Panc1 (cell line): ENCODE results near the gene ROBO2. TPM values are rescaled to one million over a fixed set of nuclear protein-coding genes. Genes with fewer than 3 reads are reported as not detected.

Experiments used
- ATAC-seq: fragments of 200-7000 bp; cut with Tn5 transposase; 2 replicates; pipeline ENCODE4 v1.9.1; 2020; ENCODE audit warnings: mild to moderate bottlenecking, moderate library complexity
- BruUV-seq: library from RNA; stranded (reverse); fragments of 400-500 nt; replicated peaks from 2 replicates; lab custom pipeline; 2021; lab: Mats Ljungman, UMichigan
- CTCF ChIA-PET: fragments of 300-600 bp; sonication (Branson Sonifier 250); formaldehyde crosslinking; loops from one replicate; lab custom pipeline; 2022; ENCODE audit warnings: antibody characterized with exemption; lab: Charles Lee
- POLR2A ChIA-PET: fragments of 300-600 bp; sonication (Branson Sonifier 250); formaldehyde crosslinking; loops from one replicate; lab custom pipeline; 2022; ENCODE audit warnings: antibody characterized with exemption; lab: Charles Lee
- DNase-seq: peaks from one replicate; pipeline ENCODE4 v3.0.0-alpha.2; 2010; ENCODE audit warnings: low read depth, low spot score
- H3K27ac ChIP-seq: 2 replicates; pipeline ENCODE4 v1.5.1; 2011; ENCODE audit warnings: mild to moderate bottlenecking, low read length, inconsistent platforms
- H3K27me3 ChIP-seq: fragments of 200-500 bp; sonication (Bioruptor generic); 2 replicates; pipeline ENCODE4 v1.6.0; 2014; ENCODE audit warnings: low read length, inconsistent platforms; ENCODE audit not compliant: control insufficient read depth, insufficient read depth
- H3K36me3 ChIP-seq: fragments of 200-500 bp; sonication (Bioruptor generic); 2 replicates; pipeline ENCODE4 v1.5.1; 2014; ENCODE audit warnings: inconsistent platforms, mild to moderate bottlenecking, low read length, moderate library complexity; ENCODE audit not compliant: control insufficient read depth, insufficient read depth
- H3K4me1 ChIP-seq: 2 replicates; pipeline ENCODE4 v1.5.1; 2011; ENCODE audit warnings: inconsistent platforms, mild to moderate bottlenecking, low read length, moderate library complexity; ENCODE audit not compliant: control insufficient read depth, insufficient read depth
- H3K4me3 ChIP-seq, 2 experiments: 2 replicates each; pipeline ENCODE4 v1.5.1; 2011 to 2012; ENCODE audit warnings: low read depth in 2 of 2, low read length in 2 of 2, mild to moderate bottlenecking in 2 of 2, inconsistent platforms in 1 of 2, moderate library complexity in 1 of 2
- H3K9me3 ChIP-seq: fragments of 200-500 bp; sonication (Bioruptor generic); 2 replicates; pipeline ENCODE4 v1.5.1; 2014; ENCODE audit warnings: low read depth, mild to moderate bottlenecking, inconsistent platforms, low read length, moderate library complexity; ENCODE audit not compliant: control insufficient read depth, insufficient read depth
- POLR2AphosphoS5 ChIP-seq: IDR thresholded peaks from 2 replicates; pipeline ENCODE4 v1.6.1; 2012; ENCODE audit warnings: mild to moderate bottlenecking, low read depth, low read length, moderate library complexity
- SIN3A ChIP-seq: IDR thresholded peaks from 2 replicates; pipeline ENCODE4 v1.6.1; 2012; ENCODE audit warnings: low read depth, mild to moderate bottlenecking, low read length, moderate library complexity, borderline replicate concordance; ENCODE audit not compliant: insufficient read depth
- TCF7L2 ChIP-seq: IDR thresholded peaks from 2 replicates; pipeline ENCODE4 v1.6.1; 2011; ENCODE audit warnings: mild to moderate bottlenecking, low read depth, low read length, inconsistent platforms
- in situ Hi-C: cut with HindIII; loops from 2 replicates; pipeline ENCODE4 v1.10.0; 2016; ENCODE audit warnings: low sequenced_read_pairs, low pct_unique_long_range_greater_than_20kb
- intact Hi-C: fragments of 100-400 bp; cut with micrococcal nuclease; formaldehyde crosslinking; loops from one replicate; pipeline ENCODE4 v1.10.0; 2022; ENCODE audit not compliant: unreplicated experiment
- total RNA-seq: library from RNA; stranded (reverse); gene quantifications from one replicate; pipeline ENCODE4 v1.2.1, GENCODE V29; 2021; ENCODE audit not compliant: unreplicated experiment
- TF ChIP-seq, protein P1 (sequence below), 2 experiments: IDR thresholded peaks; 2 replicates each; pipeline ENCODE4 v1.6.1; 2011 to 2012; ENCODE audit warnings: low read depth in 2 of 2, control low read depth in 1 of 2, low read length in 1 of 2, mild to moderate bottlenecking in 1 of 2, moderate library complexity in 1 of 2; ENCODE audit not compliant: insufficient read depth in 1 of 2
- TF ChIP-seq, protein P2 (sequence below): fragments of 450-650 bp; IDR thresholded peaks from 2 replicates; pipeline ENCODE4 v1.5.1; 2017; ENCODE audit warnings: mild to moderate bottlenecking

Gene ROBO2
- total RNA-seq, 1 experiment from 2014 or later: 1.3 TPM

GRCh38 chr3:77606372-77606771, 566.5 kb downstream of the ROBO2 start:
- no peaks in the 10 kb centered on the region for H3K36me3 ChIP-seq
- POLR2A ChIA-PET: no interaction called here
- TF ChIP-seq SIN3A: no peak
- intact Hi-C loops: no loop called here
- H3K9me3 ChIP-seq: no peaks in the 10 kb centered on the region
- in situ Hi-C loops: no loop called here
- H3K4me3 ChIP-seq: no peak overlapping the region
- H3K27me3 ChIP-seq: no peaks in the 10 kb centered on the region
- no peak for ATAC-seq
- no peaks in the 10 kb centered on the region for H3K4me1 ChIP-seq
- no peak overlapping the region for H3K27ac ChIP-seq
- DNase-seq: no peak
- CTCF ChIA-PET: no interaction called here
- no TSS peak for BruUV-seq

GRCh38 chr3:77618686-77619085, 578.8 kb downstream of the ROBO2 start:
- no peaks in the 10 kb centered on the region for H3K36me3 ChIP-seq
- no peaks in the 10 kb centered on the region for H3K9me3 ChIP-seq
- in situ Hi-C loops (no loop called here), intact Hi-C loops (no loop called here)
- POLR2A ChIA-PET: no interaction called here
- CTCF ChIA-PET: no interaction called here
- TF ChIP-seq POLR2AphosphoS5 (no peak), TCF7L2 (no peak), SIN3A (no peak)
- TF ChIP-seq, protein P1, sequence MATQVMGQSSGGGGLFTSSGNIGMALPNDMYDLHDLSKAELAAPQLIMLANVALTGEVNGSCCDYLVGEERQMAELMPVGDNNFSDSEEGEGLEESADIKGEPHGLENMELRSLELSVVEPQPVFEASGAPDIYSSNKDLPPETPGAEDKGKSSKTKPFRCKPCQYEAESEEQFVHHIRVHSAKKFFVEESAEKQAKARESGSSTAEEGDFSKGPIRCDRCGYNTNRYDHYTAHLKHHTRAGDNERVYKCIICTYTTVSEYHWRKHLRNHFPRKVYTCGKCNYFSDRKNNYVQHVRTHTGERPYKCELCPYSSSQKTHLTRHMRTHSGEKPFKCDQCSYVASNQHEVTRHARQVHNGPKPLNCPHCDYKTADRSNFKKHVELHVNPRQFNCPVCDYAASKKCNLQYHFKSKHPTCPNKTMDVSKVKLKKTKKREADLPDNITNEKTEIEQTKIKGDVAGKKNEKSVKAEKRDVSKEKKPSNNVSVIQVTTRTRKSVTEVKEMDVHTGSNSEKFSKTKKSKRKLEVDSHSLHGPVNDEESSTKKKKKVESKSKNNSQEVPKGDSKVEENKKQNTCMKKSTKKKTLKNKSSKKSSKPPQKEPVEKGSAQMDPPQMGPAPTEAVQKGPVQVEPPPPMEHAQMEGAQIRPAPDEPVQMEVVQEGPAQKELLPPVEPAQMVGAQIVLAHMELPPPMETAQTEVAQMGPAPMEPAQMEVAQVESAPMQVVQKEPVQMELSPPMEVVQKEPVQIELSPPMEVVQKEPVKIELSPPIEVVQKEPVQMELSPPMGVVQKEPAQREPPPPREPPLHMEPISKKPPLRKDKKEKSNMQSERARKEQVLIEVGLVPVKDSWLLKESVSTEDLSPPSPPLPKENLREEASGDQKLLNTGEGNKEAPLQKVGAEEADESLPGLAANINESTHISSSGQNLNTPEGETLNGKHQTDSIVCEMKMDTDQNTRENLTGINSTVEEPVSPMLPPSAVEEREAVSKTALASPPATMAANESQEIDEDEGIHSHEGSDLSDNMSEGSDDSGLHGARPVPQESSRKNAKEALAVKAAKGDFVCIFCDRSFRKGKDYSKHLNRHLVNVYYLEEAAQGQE (IDR thresholded peaks at IDR 0.05; ENCODE audit: insufficient read depth in 1 of 2, low read depth in 2 of 2, low read length in 1 of 2): no peak
- TF ChIP-seq, protein P2, sequence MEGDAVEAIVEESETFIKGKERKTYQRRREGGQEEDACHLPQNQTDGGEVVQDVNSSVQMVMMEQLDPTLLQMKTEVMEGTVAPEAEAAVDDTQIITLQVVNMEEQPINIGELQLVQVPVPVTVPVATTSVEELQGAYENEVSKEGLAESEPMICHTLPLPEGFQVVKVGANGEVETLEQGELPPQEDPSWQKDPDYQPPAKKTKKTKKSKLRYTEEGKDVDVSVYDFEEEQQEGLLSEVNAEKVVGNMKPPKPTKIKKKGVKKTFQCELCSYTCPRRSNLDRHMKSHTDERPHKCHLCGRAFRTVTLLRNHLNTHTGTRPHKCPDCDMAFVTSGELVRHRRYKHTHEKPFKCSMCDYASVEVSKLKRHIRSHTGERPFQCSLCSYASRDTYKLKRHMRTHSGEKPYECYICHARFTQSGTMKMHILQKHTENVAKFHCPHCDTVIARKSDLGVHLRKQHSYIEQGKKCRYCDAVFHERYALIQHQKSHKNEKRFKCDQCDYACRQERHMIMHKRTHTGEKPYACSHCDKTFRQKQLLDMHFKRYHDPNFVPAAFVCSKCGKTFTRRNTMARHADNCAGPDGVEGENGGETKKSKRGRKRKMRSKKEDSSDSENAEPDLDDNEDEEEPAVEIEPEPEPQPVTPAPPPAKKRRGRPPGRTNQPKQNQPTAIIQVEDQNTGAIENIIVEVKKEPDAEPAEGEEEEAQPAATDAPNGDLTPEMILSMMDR: no peak
- DNase-seq (no peak), ATAC-seq (no peak)
- no peak overlapping the region for H3K4me3 ChIP-seq
- no TSS peak for BruUV-seq
- H3K27me3 ChIP-seq: no peaks in the 10 kb centered on the region
- no peaks in the 10 kb centered on the region for H3K4me1 ChIP-seq
- no peak overlapping the region for H3K27ac ChIP-seq

DNA sequence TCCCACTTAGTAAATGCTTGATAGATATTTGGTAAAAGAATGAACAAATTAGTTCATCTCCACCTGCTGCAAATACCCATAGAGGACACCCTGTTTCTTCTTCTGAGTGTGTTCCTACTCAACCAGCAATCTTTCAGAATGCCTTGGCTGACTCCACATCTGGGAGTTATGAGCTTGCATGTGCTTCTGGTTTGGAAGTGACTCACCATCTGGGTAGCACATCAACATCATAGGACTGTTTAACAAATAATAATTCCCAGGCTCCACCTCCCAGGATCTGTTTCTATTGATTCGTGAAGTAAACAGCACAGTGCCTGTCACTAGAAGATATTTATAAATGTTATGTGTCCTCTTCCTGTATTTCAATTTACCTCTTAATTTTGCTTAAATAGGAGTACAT, 580.1 kb downstream of the ROBO2 start:
- no peaks in the 10 kb centered on the region for H3K27me3 ChIP-seq
- intact Hi-C loops: no loop called here
- TF ChIP-seq SIN3A: no peak
- TF ChIP-seq, protein P1 (IDR thresholded peaks at IDR 0.05; ENCODE audit: insufficient read depth in 1 of 2, low read depth in 2 of 2, low read length in 1 of 2): no peak
- TF ChIP-seq TCF7L2: no peak
- TF ChIP-seq, protein P2: no peak
- DNase-seq: no peak
- ChIA-PET CTCF (no interaction called here), POLR2A (no interaction called here)
- in situ Hi-C loops: no loop called here
- no peak for ATAC-seq
- H3K27ac ChIP-seq: no peak overlapping the region
- no peaks in the 10 kb centered on the region for H3K36me3 ChIP-seq
- H3K9me3 ChIP-seq: no peaks in the 10 kb centered on the region
- H3K4me1 ChIP-seq: no peaks in the 10 kb centered on the region
- no peak overlapping the region for H3K4me3 ChIP-seq
- BruUV-seq: no TSS peak
